ENCODE results near the gene HMGN5. TPM values are rescaled to one million over a fixed set of nuclear protein-coding genes. Genes with fewer than 3 reads are reported as not detected.

HMGN5 gene
- total and polyA plus RNA-seq, 2 of the 4 experiments (the other 2 are of a cell fraction): 0.72 to 3.4 TPM

- no peak overlapping the region for H2BK15ac ChIP-seq (ENCODE audit: low read depth, low read length)
- intact Hi-C loops (cut with micrococcal nuclease): no loop called here
- no CpG with 5 or more reads among the region's 4 CpGs for WGBS, 2 experiments (ENCODE audit: extremely low coverage in 2 of 2, insufficient read length in 1 of 2)
- dilution Hi-C loops (cut with HindIII; ENCODE audit: low sequenced_read_pairs, unreplicated experiment): no loop called here
- TF ChIP-seq POLR2A (IDR thresholded peaks at IDR 0.05; ENCODE audit: low read depth, low read length): no peak
- no peak for TF ChIP-seq FOS (IDR thresholded peaks at IDR 0.05; ENCODE audit: low read depth, low read length)
- no peak for TF ChIP-seq USF2 (IDR thresholded peaks at IDR 0.05; ENCODE audit: low read depth, low read length)
- TF ChIP-seq, protein P1, sequence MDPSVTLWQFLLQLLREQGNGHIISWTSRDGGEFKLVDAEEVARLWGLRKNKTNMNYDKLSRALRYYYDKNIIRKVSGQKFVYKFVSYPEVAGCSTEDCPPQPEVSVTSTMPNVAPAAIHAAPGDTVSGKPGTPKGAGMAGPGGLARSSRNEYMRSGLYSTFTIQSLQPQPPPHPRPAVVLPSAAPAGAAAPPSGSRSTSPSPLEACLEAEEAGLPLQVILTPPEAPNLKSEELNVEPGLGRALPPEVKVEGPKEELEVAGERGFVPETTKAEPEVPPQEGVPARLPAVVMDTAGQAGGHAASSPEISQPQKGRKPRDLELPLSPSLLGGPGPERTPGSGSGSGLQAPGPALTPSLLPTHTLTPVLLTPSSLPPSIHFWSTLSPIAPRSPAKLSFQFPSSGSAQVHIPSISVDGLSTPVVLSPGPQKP (IDR thresholded peaks at IDR 0.05; ENCODE audit: borderline replicate concordance, low read depth, low read length): no peak
- no peak for TF ChIP-seq NFE2L2 (IDR thresholded peaks at IDR 0.05; ENCODE audit: low read depth, low read length)
- no peak for TF ChIP-seq SMC3 (IDR thresholded peaks at IDR 0.05; ENCODE audit: low read depth, low read length)
- no peak for TF ChIP-seq MAFK (IDR thresholded peaks at IDR 0.05; ENCODE audit: low read depth, low read length)
- no peak for TF ChIP-seq CHD1 (IDR thresholded peaks at IDR 0.05; ENCODE audit: low read depth, low read length)
- TF ChIP-seq MXI1 (IDR thresholded peaks at IDR 0.05; ENCODE audit: borderline replicate concordance, low read depth, low read length): no peak
- no peak for TF ChIP-seq RFX5 (IDR thresholded peaks at IDR 0.05; ENCODE audit: low read depth, low read length)
- no peak for TF ChIP-seq RAD21 (IDR thresholded peaks at IDR 0.05; ENCODE audit: low read length)
- H4K91ac ChIP-seq (ENCODE audit: insufficient read depth, low read depth, low read length): no peak overlapping the region
- H3K9me1 ChIP-seq (ENCODE audit: insufficient read depth, low read length): no peaks in the 10 kb centered on the region
- no peak overlapping the region for H4K8ac ChIP-seq (ENCODE audit: low read depth in 2 of 2, low read length in 2 of 2)
- DNase-seq (no peak), ATAC-seq (ENCODE audit: low read depth) (no peak)
- no peaks in the 10 kb centered on the region for H4K20me1 ChIP-seq (ENCODE audit: insufficient read depth, low read length)
- H3K18ac ChIP-seq (ENCODE audit: low read depth, low read length): no peak overlapping the region
- ChIA-PET CTCF (interaction anchor here (0.6 kb wide), 1 partner anchor 28 kb away, joined by 3 read pairs; no protein-coding TSS in a partner anchor), POLR2A (ENCODE audit: unreplicated experiment) (no interaction called here)
- H3K56ac ChIP-seq (ENCODE audit: extremely low read depth, insufficient read depth, low read length): no peak overlapping the region
- H3K27ac ChIP-seq (ENCODE audit: insufficient read depth, low read length): no peak overlapping the region
- H2AK5ac ChIP-seq (ENCODE audit: low read depth, low read length): no peak overlapping the region
- no peak overlapping the region for H3K4me2 ChIP-seq (ENCODE audit: low read depth, low read length)
- H3K9ac ChIP-seq (ENCODE audit: low read depth, low read length): no peak overlapping the region
- no peak overlapping the region for H2BK120ac ChIP-seq (ENCODE audit: low read depth, low read length)
- no peak overlapping the region for H3K14ac ChIP-seq (replicated peaks; ENCODE audit: low read depth, low read length)
- H3K4me3 ChIP-seq (ENCODE audit: insufficient read depth, low read depth, low read length): no peak overlapping the region
- H3K9me3 ChIP-seq (ENCODE audit: control insufficient read depth, insufficient read depth, low read length): peaks cover 9% of the 10 kb centered on the region
- no peaks in the 10 kb centered on the region for H3K4me1 ChIP-seq (ENCODE audit: control insufficient read depth, insufficient read depth, low read length)
- peaks cover 1% of the 10 kb centered on the region; the same call in 1 of the 2 replicates for H3K36me3 ChIP-seq (ENCODE audit: control insufficient read depth, insufficient read depth, low read length)
- H3K4ac ChIP-seq (ENCODE audit: low read depth, low read length): no peak overlapping the region
- H2BK20ac ChIP-seq (ENCODE audit: low read depth, low read length): no peak overlapping the region
- no TSS peak for BruUV-seq (replicated peaks)
- in situ Hi-C loops (cut with MboI; ENCODE audit: low sequenced_read_pairs): no loop called here
- H3K27me3 ChIP-seq (ENCODE audit: control insufficient read depth, insufficient read depth, low read length): no peaks in the 10 kb centered on the region
- H2AK9ac ChIP-seq (replicated peaks; ENCODE audit: low read depth, low read length, poor library complexity): no peak overlapping the region
- no peaks in the 10 kb centered on the region for H3K79me1 ChIP-seq (ENCODE audit: low read depth in 1 of 2, low read length in 2 of 2)
- no peak overlapping the region for H3K23ac ChIP-seq (ENCODE audit: low read depth, low read length)
- no peak overlapping the region for H2AFZ ChIP-seq (replicated peaks; ENCODE audit: low read length, poor library complexity)
- no peak overlapping the region for H2BK5ac ChIP-seq (ENCODE audit: low read depth, low read length, poor library complexity, severe bottlenecking)
- H4K5ac ChIP-seq (ENCODE audit: low read depth, low read length): no peak overlapping the region
Observed at GRCh38 chrX:81240701-81241331, 39.1 kb upstream of the HMGN5 start.
